GM10248 (cell line): ENCODE data around the gene NAA38.
A peak's percentile ranks its signal among the peaks of the same experiment; 100 is the strongest.

Experiments
- CTCF ChIA-PET: fragments of 300-600 bp; sonication (Branson Sonifier 250); formaldehyde crosslinking; extraction: SDS; loops from one replicate; lab custom pipeline; 2021; ENCODE audit warnings: antibody characterized with exemption; lab: Yijun Ruan, JAX
- POLR2A ChIA-PET: fragments of 350-650 bp; sonication (Branson Sonifier 250); formaldehyde crosslinking; extraction: SDS; loops from one replicate; lab custom pipeline; 2020; ENCODE audit warnings: antibody characterized with exemption; lab: Yijun Ruan, JAX
- DNase-seq: peaks from one replicate; pipeline ENCODE4 v3.0.0; 2012; ENCODE audit errors: extremely low spot score
- CTCF ChIP-seq: IDR thresholded peaks from 2 replicates; pipeline ENCODE4 v1.5.1; 2012; ENCODE audit warnings: mild to moderate bottlenecking, low read depth; ENCODE audit errors: extremely low read depth, missing control alignments, control extremely low read depth

NAA38 gene

GRCh38 chr17:7846063-7846735, 11.2 kb downstream of the NAA38 start:
- DNase-seq, result no peak
- TF ChIP-seq CTCF, result no peak
- POLR2A ChIA-PET, result interaction anchor here (1.3 kb wide), 1 partner anchor 11 kb away, joined by 3 read pairs; the partner anchor contains the start of gene NAA38
- CTCF ChIA-PET, result interaction anchor here (1.5 to 2.1 kb wide), 3 partner anchors 11 to 25 kb away, joined by 3 to 19 read pairs (median 4); partner anchors contain the start of gene KDM6B

- ChIA-PET POLR2A (interaction anchor here (0.6 to 1.4 kb wide), 7 partner anchors 12 to 547 kb away, joined by 3 to 14 read pairs (median 3); partner anchors contain the start of genes ATP1B2, NAA38 and RNF227), CTCF (interaction anchor here (0.7 to 2.1 kb wide), 9 partner anchors 10 to 144 kb away, joined by 3 to 19 read pairs (median 5); partner anchors contain the start of genes KDM6B and NAA38)
- no peak for DNase-seq
- no peak for TF ChIP-seq CTCF
These were observed 11.8 kb downstream of the NAA38 start for GRCh38 chr17:7845359-7846062.

GRCh38 chr17:7844292-7845154, 12.8 kb downstream of the NAA38 start:
- ChIA-PET CTCF (interaction anchor here (0.7 to 2.1 kb wide), 10 partner anchors 9 to 145 kb away, joined by 3 to 19 read pairs (median 5); partner anchors contain the start of genes KDM6B and NAA38), POLR2A (interaction anchor here (0.5 to 1.4 kb wide), 9 partner anchors 13 to 546 kb away, joined by 3 to 14 read pairs (median 3); partner anchors contain the start of genes ATP1B2, NAA38, POLR2A and RNF227)
- peak; percentile 92 for DNase-seq
- TF ChIP-seq CTCF, result no peak

GRCh38 chr17:7843536-7844291, 13.6 kb downstream of the NAA38 start:
- CTCF ChIA-PET, result interaction anchor here (1.2 to 1.8 kb wide), 2 partner anchors 10 to 13 kb away, joined by 3 to 8 read pairs; partner anchors contain the start of gene NAA38
- POLR2A ChIA-PET, result interaction anchor here (1.7 kb wide), 1 partner anchor 13 kb away, joined by 6 read pairs; the partner anchor contains the start of gene NAA38
- no peak for TF ChIP-seq CTCF
- DNase-seq, result peak; percentile 90

- ChIA-PET CTCF (interaction anchor here (1.2 to 1.8 kb wide), 2 partner anchors 10 to 14 kb away, joined by 3 to 8 read pairs; partner anchors contain the start of gene NAA38), POLR2A (interaction anchor here (1.7 kb wide), 1 partner anchor 14 kb away, joined by 6 read pairs; the partner anchor contains the start of gene NAA38)
- no peak for TF ChIP-seq CTCF
- DNase-seq, result no peak
These were observed 14.2 kb downstream of the NAA38 start for GRCh38 chr17:7843257-7843535.
